KMS-11 (cell line): ENCODE measurements around the gene SERTAD4.

Experiments
- H2AFZ ChIP-seq: fragments of 200-600 bp; sonication (generic); 2 replicates; pipeline ENCODE4 v1.6.1; 2016; ENCODE audit warnings: antibody characterized with exemption, mixed run types, low read depth
- H3K27ac ChIP-seq: fragments of 200-600 bp; sonication (generic); 2 replicates; pipeline ENCODE4 v1.6.1; 2016; ENCODE audit warnings: mild to moderate bottlenecking, mixed run types
- H3K27me3 ChIP-seq: fragments of 200-600 bp; sonication (generic); 2 replicates; pipeline ENCODE4 v1.6.1; 2017; ENCODE audit warnings: mild to moderate bottlenecking, low read depth, mixed run types, moderate library complexity; ENCODE audit not compliant: insufficient read depth
- H3K36me3 ChIP-seq: fragments of 200-600 bp; sonication (generic); 2 replicates; pipeline ENCODE4 v1.6.1; 2017; ENCODE audit warnings: mild to moderate bottlenecking, mixed run types; ENCODE audit not compliant: insufficient read depth
- H3K4me1 ChIP-seq: fragments of 200-600 bp; sonication (generic); 2 replicates; pipeline ENCODE4 v1.6.1; 2016; ENCODE audit warnings: mild to moderate bottlenecking, low read depth, mixed run types; ENCODE audit not compliant: poor library complexity, severe bottlenecking
- H3K4me2 ChIP-seq: fragments of 200-600 bp; sonication (generic); 2 replicates; pipeline ENCODE4 v1.7.0; 2016; ENCODE audit warnings: mild to moderate bottlenecking, mixed run types
- H3K4me3 ChIP-seq: fragments of 200-600 bp; sonication (generic); IDR thresholded peaks from 2 replicates; pipeline ENCODE4 v1.6.1; 2017; ENCODE audit warnings: low read depth, low read length, mixed read lengths; ENCODE audit not compliant: insufficient read depth
- H3K79me2 ChIP-seq: fragments of 200-600 bp; sonication (generic); 2 replicates; pipeline ENCODE4 v1.6.1; 2016; ENCODE audit warnings: low read depth, mixed run types; ENCODE audit not compliant: insufficient read depth
- H3K9ac ChIP-seq: fragments of 200-600 bp; sonication (generic); 2 replicates; pipeline ENCODE4 v1.6.1; 2016; ENCODE audit warnings: mild to moderate bottlenecking, mixed run types
- H4K20me1 ChIP-seq: fragments of 200-600 bp; sonication (generic); 2 replicates; pipeline ENCODE4 v1.6.1; 2016; ENCODE audit warnings: mild to moderate bottlenecking, mixed run types; ENCODE audit not compliant: insufficient read depth
- TF ChIP-seq, protein P1 (sequence below): fragments of 200-600 bp; sonication (generic); conservative IDR thresholded peaks from 2 replicates; pipeline ENCODE4 v1.6.1; 2017; ENCODE audit warnings: low read depth, mild to moderate bottlenecking, antibody characterized with exemption, low read length, moderate library complexity, mixed read lengths

Gene SERTAD4

DNA sequence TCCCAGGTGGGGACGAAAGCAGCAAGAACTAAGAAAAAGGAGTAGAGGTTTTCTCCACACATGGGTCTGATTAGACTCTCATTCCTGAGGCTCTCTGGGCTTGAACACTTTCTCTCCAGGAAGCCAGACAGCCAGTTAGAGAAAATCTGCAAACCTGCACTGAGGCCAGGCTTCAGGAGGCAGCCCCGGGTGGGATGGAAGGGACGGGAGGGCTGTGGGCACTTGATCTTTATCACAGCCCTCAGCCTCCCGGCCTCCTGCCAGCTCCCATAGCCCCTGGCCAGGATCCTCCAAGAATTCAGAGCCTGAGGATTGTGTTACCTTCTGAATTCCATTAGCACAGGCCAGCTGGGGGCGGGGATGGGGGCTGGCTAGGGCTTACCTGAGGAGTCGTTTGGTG is 40.1 kb downstream of the SERTAD4 start:
- H3K4me2 ChIP-seq = no peak overlapping the region
- H2AFZ ChIP-seq = no peak overlapping the region
- H3K4me3 ChIP-seq = no peak overlapping the region
- no peak overlapping the region for H3K9ac ChIP-seq
- no peaks in the 10 kb centered on the region for H4K20me1 ChIP-seq
- H3K27ac ChIP-seq = no peak overlapping the region
- H3K4me1 ChIP-seq = no peaks in the 10 kb centered on the region
- H3K27me3 ChIP-seq = no peaks in the 10 kb centered on the region
- TF ChIP-seq, protein P1, sequence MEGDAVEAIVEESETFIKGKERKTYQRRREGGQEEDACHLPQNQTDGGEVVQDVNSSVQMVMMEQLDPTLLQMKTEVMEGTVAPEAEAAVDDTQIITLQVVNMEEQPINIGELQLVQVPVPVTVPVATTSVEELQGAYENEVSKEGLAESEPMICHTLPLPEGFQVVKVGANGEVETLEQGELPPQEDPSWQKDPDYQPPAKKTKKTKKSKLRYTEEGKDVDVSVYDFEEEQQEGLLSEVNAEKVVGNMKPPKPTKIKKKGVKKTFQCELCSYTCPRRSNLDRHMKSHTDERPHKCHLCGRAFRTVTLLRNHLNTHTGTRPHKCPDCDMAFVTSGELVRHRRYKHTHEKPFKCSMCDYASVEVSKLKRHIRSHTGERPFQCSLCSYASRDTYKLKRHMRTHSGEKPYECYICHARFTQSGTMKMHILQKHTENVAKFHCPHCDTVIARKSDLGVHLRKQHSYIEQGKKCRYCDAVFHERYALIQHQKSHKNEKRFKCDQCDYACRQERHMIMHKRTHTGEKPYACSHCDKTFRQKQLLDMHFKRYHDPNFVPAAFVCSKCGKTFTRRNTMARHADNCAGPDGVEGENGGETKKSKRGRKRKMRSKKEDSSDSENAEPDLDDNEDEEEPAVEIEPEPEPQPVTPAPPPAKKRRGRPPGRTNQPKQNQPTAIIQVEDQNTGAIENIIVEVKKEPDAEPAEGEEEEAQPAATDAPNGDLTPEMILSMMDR = no peak
- H3K79me2 ChIP-seq = no peaks in the 10 kb centered on the region
- no peaks in the 10 kb centered on the region for H3K36me3 ChIP-seq

GRCh38 chr1:210280221-210280620 is 47.6 kb downstream of the SERTAD4 start:
- no peaks in the 10 kb centered on the region for H3K79me2 ChIP-seq
- TF ChIP-seq, protein P1 = no peak
- H3K4me3 ChIP-seq = no peak overlapping the region
- no peak overlapping the region for H3K4me2 ChIP-seq
- H3K36me3 ChIP-seq = no peaks in the 10 kb centered on the region
- H4K20me1 ChIP-seq = no peaks in the 10 kb centered on the region
- H3K4me1 ChIP-seq = no peaks in the 10 kb centered on the region
- no peak overlapping the region for H3K9ac ChIP-seq
- H3K27ac ChIP-seq = no peak overlapping the region
- no peak overlapping the region for H2AFZ ChIP-seq
- H3K27me3 ChIP-seq = no peaks in the 10 kb centered on the region

DNA sequence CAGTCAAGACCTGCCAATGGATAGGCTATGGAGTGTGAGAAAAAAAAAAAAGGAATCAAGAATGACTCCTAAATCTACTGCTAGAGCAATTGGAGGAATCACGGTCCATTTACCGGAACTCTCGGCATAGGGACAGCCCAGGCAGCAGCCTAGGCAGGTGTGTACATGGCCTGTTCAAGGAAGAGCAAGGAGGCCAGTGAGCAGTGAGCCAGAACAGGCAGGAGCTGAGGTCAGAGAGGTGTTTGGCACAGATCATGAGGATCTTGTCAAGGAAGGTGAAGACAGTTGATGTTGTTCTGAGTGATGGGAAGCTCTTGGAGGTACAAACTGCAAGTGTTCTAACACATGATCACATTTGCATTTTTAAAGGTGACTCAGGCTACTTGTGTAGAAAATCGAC is 55.5 kb downstream of the SERTAD4 start:
- Histone ChIP-seq H2AFZ (no peak overlapping the region), H3K27ac (no peak overlapping the region), H3K9ac (no peak overlapping the region), H3K4me1 (no peaks in the 10 kb centered on the region), H3K79me2 (no peaks in the 10 kb centered on the region), H3K27me3 (no peaks in the 10 kb centered on the region), H3K4me2 (no peak overlapping the region), H3K36me3 (no peaks in the 10 kb centered on the region), H4K20me1 (no peaks in the 10 kb centered on the region), H3K4me3 (no peak overlapping the region)
- TF ChIP-seq, protein P1 = no peak

DNA sequence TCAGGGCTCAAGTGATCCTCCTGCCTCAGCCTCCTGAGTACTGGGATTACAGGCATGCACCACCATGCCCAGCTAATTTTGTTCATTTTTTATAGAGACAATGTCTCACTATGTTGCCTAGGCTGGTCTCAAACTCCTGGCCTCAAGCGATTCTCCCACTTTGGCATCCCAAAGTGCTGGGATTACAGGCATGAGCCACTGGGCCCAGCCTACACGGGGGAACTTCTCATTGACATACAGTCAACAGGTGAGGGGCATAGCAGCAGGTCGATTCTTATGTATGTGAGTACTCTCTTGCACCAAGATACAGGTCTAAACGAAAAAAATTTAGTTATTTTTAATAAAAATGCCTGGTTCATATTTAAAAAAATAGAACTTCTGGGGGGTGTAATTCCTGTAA is 56.7 kb downstream of the SERTAD4 start:
- Histone ChIP-seq H2AFZ (no peak overlapping the region), H3K79me2 (no peaks in the 10 kb centered on the region), H3K4me1 (no peaks in the 10 kb centered on the region), H3K27ac (no peak overlapping the region), H3K4me2 (no peak overlapping the region), H3K36me3 (no peaks in the 10 kb centered on the region), H3K9ac (no peak overlapping the region), H3K4me3 (no peak overlapping the region), H4K20me1 (no peaks in the 10 kb centered on the region), H3K27me3 (no peaks in the 10 kb centered on the region)
- TF ChIP-seq, protein P1 = no peak
